Thoracic aorta (tissue), 2 donors: ENCODE results near the gene CSTA. TPM values are rescaled to one million over a fixed set of nuclear protein-coding genes. Genes with fewer than 3 reads are reported as not detected.

Source experiments
- ATAC-seq: fragments of 150-250 bp; one replicate; pipeline ENCODE4 v1.8.0; 2017; ENCODE audit warnings: low read depth; ENCODE audit not compliant: insufficient number of reproducible peaks, low FRiP score
- DNase-seq: peaks from one replicate; pipeline ENCODE4 v3.0.0-alpha.2; 2020; ENCODE audit warnings: low spot score
- H3K27ac ChIP-seq, 2 donors: fragments of 200-600 bp; sonication (generic); 1 replicate in 1 of 2; 2 replicates in 1 of 2; pipeline ENCODE4 v1.5.1; 2016; ENCODE audit warnings: mild to moderate bottlenecking in 2 of 2, moderate library complexity in 2 of 2
- H3K27me3 ChIP-seq: fragments of 200-600 bp; sonication (generic); replicated peaks from 2 replicates; pipeline ENCODE4 v1.6.0; 2016; ENCODE audit warnings: mild to moderate bottlenecking; ENCODE audit not compliant: insufficient read depth
- H3K36me3 ChIP-seq: fragments of 200-600 bp; sonication (generic); one replicate; pipeline ENCODE4 v1.5.1; 2016
- H3K4me1 ChIP-seq, 2 donors: fragments of 200-600 bp; sonication (generic); 1 replicate in 1 of 2; 2 replicates in 1 of 2; pipeline versions ENCODE4 v1.5.1 to v1.6.0; 2016; ENCODE audit warnings: low read depth in 2 of 2, mild to moderate bottlenecking in 1 of 2; ENCODE audit not compliant: control insufficient read depth in 1 of 2
- H3K4me3 ChIP-seq: fragments of 200-600 bp; sonication (generic); 2 replicates; pipeline ENCODE4 v1.5.1; 2016; ENCODE audit warnings: mild to moderate bottlenecking
- H3K9me3 ChIP-seq: fragments of 200-600 bp; sonication (generic); 2 replicates; pipeline ENCODE4 v1.5.1; 2016
- CTCF ChIP-seq: fragments of 200-600 bp; sonication (generic); IDR thresholded peaks from one replicate; pipeline ENCODE4 v1.5.1; 2019; ENCODE audit warnings: antibody characterized with exemption
- total RNA-seq, 2 donors: library from RNA; depleted of rRNA; stranded (reverse); fragments of >200 nt; gene quantifications; one replicate each; pipeline versions ENCODE4 v1.1.0 to v1.2.3, GENCODE V29; 2016

CSTA gene
- total RNA-seq, 2 donors from 2014 or later, result 12.3 TPM; not detected in 1

- DNase-seq, result no peak
- TF ChIP-seq CTCF, result no peak
- Histone ChIP-seq H3K4me3 (no peak overlapping the region), H3K27me3 (no peaks in the 10 kb centered on the region), H3K27ac (no peak overlapping the region), H3K4me1 (no peaks in the 10 kb centered on the region), H3K36me3 (no peaks in the 10 kb centered on the region), H3K9me3 (no peaks in the 10 kb centered on the region)
- ATAC-seq, result no peak
Measured at GRCh38 chr3:122305818-122306621, 19.0 kb upstream of the CSTA start.

GRCh38 chr3:122306622-122306953 lies 18.5 kb upstream of the CSTA start:
- DNase-seq (no peak), ATAC-seq (no peak)
- TF ChIP-seq CTCF, result no peak
- H3K36me3 ChIP-seq, result no peaks in the 10 kb centered on the region
- no peaks in the 10 kb centered on the region for H3K27me3 ChIP-seq
- no peaks in the 10 kb centered on the region for H3K4me1 ChIP-seq
- no peak overlapping the region for H3K4me3 ChIP-seq
- H3K9me3 ChIP-seq, result no peaks in the 10 kb centered on the region
- no peak overlapping the region for H3K27ac ChIP-seq

GRCh38 chr3:122307094-122307687 lies 17.9 kb upstream of the CSTA start:
- Histone ChIP-seq H3K9me3 (no peaks in the 10 kb centered on the region), H3K36me3 (no peaks in the 10 kb centered on the region), H3K27ac (no peak overlapping the region), H3K27me3 (no peaks in the 10 kb centered on the region), H3K4me1 (no peaks in the 10 kb centered on the region), H3K4me3 (no peak overlapping the region)
- DNase-seq, result no peak
- ATAC-seq, result no peak
- no peak for TF ChIP-seq CTCF

DNA sequence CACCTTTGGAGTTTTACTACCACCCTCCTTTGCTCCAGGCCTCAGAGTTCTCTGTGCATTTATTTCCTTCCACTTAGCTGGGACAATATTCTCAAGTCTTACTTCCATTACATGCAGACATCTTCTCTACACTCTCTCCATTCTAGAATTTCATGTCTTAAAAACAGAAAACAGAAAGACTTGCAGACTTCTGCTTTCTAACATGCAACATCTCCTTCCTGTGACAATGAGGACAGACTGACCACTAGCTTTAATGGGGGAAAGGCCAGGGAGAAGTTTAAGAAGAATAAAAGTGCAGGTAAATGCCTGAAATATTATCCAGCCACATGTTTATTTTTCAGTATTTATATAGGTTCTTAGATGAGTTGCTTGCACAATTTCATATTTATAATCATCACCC lies 17.1 kb upstream of the CSTA start:
- ATAC-seq, result no peak
- H3K36me3 ChIP-seq, result no peaks in the 10 kb centered on the region
- no peak overlapping the region for H3K4me3 ChIP-seq
- DNase-seq, result no peak
- H3K27ac ChIP-seq, result no peak overlapping the region
- no peaks in the 10 kb centered on the region for H3K27me3 ChIP-seq
- no peak for TF ChIP-seq CTCF
- no peaks in the 10 kb centered on the region for H3K4me1 ChIP-seq
- H3K9me3 ChIP-seq, result no peaks in the 10 kb centered on the region

DNA sequence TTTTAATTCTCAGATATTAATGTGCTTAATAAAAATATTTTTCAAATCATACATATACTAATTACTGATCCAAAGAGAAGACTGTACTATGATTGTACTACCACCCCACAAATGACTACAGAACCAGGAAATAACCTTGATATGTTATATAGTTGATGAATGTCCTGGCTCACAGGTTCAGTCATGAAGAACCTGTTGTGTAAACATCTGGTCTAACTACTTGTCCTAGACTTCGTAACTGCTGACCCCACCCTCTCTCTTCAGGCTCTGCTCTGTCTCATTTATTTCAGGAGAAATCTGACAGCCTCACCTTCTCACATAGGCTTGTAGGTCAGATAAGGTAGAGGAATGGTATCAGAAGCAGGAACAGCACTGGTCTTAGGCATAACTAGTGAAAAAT lies 14.7 kb upstream of the CSTA start:
- Histone ChIP-seq H3K9me3 (no peaks in the 10 kb centered on the region), H3K27me3 (no peaks in the 10 kb centered on the region), H3K4me1 (no peaks in the 10 kb centered on the region), H3K36me3 (no peaks in the 10 kb centered on the region), H3K4me3 (no peak overlapping the region), H3K27ac (no peak overlapping the region)
- ATAC-seq (no peak), DNase-seq (no peak)
- TF ChIP-seq CTCF, result no peak
